Mammary microvascular endothelial cell (primary cell): Measurements from ENCODE around the gene DRC3. TPM values are rescaled to one million over a fixed set of nuclear protein-coding genes. Genes with fewer than 3 reads are reported as not detected.

Experiments used
- total RNA-seq: library from RNA; depleted of rRNA; stranded (reverse); fragments of >200 nt; gene quantifications from 2 replicates; pipeline ENCODE4 v1.2.3, GENCODE V29; 2015

The DRC3 gene
- total RNA-seq, result 0.84 and 1.6 TPM in 2 replicates

DNA sequence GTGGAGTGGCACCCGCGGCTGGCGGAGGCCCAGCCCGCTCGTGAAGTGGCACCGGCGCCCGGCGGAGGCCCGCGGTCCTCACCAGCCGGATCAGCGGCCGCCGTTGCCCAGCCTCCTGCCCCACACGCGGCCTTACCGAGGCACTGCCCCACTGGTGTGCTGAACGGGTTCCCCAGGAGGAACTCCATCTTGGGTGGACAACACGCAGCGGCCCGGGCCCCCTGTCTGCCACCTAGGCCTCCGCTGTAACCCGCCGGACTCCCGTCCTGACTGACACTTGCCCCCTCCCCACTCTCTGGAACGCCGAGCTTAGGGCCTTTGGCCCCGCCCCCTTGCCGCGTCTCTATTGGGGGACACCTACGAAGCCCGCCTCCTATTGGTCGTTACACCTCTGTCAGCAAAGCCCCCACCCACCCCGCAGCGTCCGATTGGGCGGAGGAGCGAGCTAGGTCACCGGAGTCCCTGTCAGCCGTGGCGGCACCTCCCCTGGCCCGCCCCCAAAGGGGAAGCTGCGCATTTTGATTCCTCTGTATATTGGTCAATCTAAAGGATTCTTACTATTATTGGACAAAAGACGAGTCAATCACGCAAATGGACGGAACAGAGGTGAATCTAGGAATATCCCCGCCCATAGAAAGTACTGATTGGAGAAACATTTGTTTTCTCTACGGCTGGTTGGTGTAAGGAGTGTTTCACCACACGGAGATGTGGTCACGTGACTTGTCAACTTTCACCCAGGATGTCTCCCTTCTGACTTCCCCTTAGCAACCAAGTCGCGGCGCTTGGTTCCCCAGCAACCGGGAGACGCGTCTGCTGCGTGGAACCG is at the start of gene DRC3, which contains the start of gene TOM1L2:
DRC3 (plus strand) TSS at position 737 of the 826 bp plus-strand sequence. CDS start 4,737 bp downstream, outside the sequence.
TOM1L2 (minus strand) TSS at position 275 of the 826 bp plus-strand sequence; CDS start at position 188, 87 bp downstream.

DNA sequence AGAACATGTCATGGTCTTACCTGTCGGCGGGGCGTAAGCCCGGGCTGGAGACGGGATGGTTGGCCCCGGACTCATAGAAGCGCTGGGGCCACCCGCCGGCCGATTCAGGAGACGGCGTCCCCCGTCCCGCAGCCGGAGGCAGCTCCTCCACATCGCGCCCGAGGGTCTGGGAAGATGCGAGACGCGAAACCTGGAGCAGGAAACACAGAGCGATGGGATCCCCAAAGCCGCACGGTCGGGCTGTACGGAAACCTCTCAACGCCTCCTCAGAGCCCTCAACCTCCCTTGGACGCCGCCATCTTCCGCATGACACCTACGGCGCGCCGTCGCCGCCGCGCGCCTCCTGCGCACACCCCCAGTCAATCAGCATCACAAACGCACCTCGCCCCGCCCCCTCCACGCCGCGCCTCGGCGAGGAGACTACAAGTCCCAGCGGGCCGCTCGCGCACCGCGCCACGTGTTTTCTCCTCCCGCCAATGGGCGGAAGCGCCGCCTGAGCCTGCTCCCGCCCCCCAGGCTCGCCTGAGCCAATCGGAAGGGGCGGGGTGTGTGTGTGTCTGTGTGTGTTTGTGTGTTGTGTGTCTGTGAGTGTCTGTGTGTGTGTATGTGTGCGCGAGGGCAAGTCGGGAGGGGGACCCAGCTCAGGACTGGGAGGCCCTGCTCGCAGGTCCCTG is 66.3 kb downstream of the DRC3 start, which contains the start of the genes ATPAF2 and GID4:
ATPAF2 (minus strand) TSS at position 308 of the 674 bp plus-strand sequence; CDS start at position 153, 155 bp downstream.
GID4 (plus strand) TSS at position 548 of the 674 bp plus-strand sequence; CDS start at position 605, 57 bp downstream.

Other genes starting within 250 kb of the DRC3 start
- 88.6 and 92.1 TPM in 2 replicates for gene SREBF1, start 135.9 kb upstream of the DRC3 start, total RNA-seq
- 27.9 and 42.4 TPM in 2 replicates for gene TOM1L2, start 462 bp upstream of the DRC3 start, total RNA-seq
- 14.5 and 30.1 TPM in 2 replicates for gene ATPAF2, start 66.3 kb downstream of the DRC3 start, total RNA-seq
- 7.3 and 8.3 TPM in 2 replicates for gene GID4, start 66.5 kb downstream of the DRC3 start, total RNA-seq
- gene DRG2, start 115.1 kb downstream of the DRC3 start, total RNA-seq, result 45.2 and 54.2 TPM in 2 replicates
- 0.20 TPM in 1 of 2 replicates, not detected in the other for gene MYO15A, start 135.9 kb downstream of the DRC3 start, total RNA-seq
- 81.7 and 92.5 TPM in 2 replicates for gene ALKBH5, start 211.0 kb downstream of the DRC3 start, total RNA-seq